GM18517 (cell line): ENCODE measurements around the gene RUBCN.

Experiments used
- ATAC-seq: cut with Tn5 transposase; IDR thresholded peaks from one replicate; pipeline ENCODE4 v1.9.1; 2021; ENCODE audit warnings: mild to moderate bottlenecking, moderate library complexity; ENCODE audit not compliant: unreplicated experiment

Gene RUBCN

DNA sequence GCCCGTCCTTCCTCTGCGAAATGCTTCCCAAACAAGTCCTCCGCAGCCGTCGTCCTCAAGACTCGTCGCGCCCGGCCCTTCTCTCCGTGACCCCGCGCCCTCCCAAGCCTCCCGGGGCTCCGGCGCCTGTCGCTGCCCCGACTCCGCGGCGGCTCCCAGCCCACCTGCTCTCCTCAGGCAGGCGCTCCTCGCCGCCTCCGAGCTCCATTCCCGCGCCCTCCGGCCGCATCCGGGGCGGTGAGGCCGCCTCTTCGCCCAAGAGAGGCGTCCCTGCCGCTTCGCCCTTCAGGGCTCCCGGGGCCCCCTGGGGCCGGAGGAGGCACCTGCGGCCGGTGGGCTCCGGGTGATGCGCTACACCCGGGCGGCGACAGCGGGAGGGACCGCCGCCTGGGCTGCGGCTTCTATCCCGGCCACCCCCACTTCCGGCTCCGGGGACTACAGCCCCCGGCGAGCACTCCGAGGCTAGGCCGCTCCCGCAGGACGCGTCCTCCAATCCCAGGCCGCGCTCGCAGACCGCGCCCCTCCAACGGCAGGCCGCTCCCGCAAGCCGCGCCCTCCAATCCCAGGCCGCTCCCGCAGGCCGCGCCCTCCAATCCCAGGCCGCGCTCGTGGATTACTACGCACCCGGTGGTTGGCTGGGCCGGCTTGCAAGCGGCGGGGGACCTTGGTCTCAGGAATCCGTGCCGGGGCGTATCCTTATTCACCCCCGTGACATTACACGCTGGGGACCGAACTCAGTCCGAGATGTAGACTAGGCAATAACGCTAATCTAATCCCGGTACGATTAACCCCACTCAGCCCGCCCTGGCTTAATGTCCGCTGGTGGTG lies at the start of gene RUBCN:
TSS of gene RUBCN (minus strand) at position 414 of the 828 bp plus-strand sequence. CDS start at position 229, 185 bp downstream.
- peak; percentile 77 for ATAC-seq

DNA sequence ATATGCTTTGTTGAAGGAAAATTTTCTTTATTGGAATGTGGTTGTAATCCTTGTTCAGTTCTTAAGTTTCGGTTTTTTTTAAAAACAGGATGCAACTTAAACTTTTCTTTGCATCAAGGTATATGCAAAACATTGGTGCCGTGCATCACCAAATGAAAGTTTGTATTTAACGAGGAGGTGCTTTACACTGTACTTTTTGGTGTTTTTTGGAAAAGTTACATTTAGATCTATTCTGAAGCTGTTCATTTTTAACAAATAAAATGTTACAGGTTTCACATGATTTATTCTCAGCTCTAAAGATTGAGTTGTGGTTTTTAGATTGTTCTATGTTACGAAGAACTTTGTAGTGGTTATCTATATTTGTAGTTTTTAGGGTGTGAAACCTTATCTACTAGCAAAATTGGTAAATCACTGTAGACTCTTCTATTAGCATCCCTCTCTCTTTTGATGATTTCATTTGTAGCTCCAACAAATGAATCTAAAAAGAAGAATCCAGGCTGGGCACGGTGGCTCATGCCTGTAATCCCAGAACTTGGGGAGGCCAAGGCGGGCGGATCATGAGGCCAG lies 47.4 kb upstream of the RUBCN start:
- no peak for ATAC-seq

DNA sequence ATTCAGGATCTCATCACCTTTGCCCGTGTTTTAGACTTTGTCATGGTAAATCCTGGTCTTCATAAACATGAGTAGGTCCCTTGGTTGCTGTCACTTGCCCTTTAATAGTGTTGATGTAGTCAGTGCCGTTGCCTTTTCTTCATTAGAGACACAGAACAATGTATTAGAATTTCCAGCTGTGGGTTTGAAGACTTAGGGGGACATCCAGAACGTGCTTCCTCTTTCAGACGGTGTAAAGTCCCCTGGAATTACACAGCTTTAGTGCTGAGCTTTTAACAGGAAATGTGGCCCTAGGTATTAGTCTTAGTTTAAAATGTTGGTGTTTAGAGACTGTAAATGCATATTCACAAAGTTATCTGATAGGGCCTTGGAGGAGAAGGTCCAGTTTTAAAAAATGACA lies 45.5 kb upstream of the RUBCN start:
- no peak for ATAC-seq

DNA sequence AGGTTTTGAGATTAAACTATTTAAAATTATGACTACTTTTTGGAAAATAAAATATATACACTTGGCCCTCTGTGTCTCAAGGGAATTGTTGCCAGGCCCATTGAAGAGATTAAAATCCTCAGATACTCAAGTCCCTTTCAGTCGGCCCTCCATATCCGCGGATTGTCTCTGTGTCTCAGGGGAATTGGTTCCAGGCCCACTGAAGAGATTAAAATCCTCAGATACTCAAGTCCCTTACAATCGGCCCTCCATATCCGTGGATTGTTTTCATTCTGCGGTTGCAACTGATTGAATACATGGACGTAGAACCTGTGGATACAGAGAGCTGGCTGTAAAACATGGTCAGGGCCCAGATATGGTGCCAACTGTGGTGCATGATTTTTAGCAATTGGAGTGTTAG lies 38.6 kb upstream of the RUBCN start:
- no peak for ATAC-seq

DNA sequence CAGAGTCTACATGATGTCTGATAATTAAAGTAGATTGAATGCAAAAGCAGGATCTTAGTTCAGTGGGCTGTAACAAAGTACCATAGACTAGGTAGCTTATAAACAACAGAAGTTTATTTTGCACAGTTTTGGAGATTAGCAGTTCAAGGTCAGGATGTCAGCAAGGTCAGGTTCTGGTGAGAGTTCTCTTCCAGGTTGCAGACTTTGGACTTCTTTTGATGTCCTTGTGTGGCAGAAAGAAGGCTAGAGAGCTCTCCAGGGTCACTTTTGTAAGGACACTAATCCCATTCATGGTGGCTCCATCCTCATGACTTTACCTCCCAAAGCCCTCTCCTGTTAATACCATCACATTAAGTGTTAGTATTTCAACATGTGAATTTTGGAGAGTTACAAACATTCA lies 25.1 kb upstream of the RUBCN start:
- ATAC-seq: no peak

DNA sequence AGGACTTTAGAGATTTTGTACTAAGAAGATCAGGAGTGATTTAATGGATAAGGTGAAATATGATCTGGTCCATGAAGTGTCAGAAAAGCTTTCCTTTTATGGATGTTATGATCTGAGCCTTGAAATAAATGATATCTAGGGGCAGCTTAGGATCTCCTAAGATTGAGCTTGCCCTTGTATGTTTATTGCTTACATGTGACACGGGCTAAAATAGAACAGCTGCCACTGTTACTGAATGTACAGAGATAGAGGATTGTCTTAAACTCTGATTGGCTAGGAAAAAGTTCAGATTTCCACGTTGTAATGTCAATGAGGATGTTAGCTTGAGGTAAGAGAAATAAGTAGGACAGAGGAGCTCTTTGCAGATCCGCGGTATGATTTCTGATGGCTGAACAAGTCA lies 21.8 kb upstream of the RUBCN start:
- ATAC-seq: no peak

DNA sequence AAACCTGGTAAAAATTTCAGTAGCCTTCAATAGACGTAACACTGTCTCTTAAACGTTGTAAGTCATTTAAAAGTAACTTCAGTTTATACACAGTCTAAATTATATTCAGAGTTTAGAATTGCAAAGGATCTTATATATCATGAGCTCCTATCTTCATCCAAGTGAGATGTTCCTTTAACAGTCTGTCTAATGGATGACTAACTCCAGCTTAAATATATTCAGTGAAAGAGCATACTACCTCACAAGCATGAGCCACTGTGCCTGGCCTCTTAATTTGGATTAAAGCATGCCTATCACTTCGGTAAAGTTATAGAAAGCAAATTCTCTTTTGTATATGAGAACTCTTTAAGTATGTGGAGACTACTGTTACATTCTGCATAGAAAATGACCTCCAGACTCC lies 20.0 kb upstream of the RUBCN start:
- no peak for ATAC-seq

DNA sequence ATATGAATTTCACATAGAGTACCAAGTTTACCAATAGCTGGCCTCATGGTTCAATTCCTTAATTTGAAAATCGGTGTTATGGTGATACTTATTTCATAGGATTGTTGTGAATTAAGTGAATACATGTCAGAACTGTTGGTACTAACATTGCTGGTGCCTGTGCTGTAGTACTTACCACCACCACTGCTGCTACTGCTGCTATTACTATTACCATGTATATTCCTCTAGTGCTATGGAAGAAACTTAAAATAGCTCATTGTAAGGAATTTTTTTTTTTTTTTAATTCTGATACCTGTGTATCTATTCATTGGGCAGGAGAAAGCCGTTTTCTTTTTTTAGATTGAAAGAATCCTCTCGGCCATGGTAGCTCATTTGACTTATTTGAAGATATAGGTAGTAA lies 16.6 kb upstream of the RUBCN start:
- ATAC-seq: no peak

DNA sequence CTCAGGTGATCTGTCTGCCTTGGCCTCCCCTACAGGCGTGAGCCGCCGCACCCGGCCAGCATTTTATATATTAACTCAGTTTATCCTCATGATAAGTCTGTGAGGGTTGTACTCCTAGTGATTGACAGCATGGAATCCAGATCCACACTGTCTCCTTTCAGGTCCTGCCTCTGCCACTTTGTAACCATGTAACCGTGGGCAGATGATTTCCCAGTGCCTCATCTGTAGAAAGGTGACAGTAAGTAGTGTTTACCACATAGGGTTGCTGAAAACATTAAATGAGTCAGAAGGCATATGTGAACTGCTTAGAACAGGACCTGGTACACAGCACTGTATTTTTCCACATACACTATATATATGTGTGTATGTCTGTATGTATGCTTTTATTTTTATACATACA lies 15.4 kb upstream of the RUBCN start:
- ATAC-seq: no peak

DNA sequence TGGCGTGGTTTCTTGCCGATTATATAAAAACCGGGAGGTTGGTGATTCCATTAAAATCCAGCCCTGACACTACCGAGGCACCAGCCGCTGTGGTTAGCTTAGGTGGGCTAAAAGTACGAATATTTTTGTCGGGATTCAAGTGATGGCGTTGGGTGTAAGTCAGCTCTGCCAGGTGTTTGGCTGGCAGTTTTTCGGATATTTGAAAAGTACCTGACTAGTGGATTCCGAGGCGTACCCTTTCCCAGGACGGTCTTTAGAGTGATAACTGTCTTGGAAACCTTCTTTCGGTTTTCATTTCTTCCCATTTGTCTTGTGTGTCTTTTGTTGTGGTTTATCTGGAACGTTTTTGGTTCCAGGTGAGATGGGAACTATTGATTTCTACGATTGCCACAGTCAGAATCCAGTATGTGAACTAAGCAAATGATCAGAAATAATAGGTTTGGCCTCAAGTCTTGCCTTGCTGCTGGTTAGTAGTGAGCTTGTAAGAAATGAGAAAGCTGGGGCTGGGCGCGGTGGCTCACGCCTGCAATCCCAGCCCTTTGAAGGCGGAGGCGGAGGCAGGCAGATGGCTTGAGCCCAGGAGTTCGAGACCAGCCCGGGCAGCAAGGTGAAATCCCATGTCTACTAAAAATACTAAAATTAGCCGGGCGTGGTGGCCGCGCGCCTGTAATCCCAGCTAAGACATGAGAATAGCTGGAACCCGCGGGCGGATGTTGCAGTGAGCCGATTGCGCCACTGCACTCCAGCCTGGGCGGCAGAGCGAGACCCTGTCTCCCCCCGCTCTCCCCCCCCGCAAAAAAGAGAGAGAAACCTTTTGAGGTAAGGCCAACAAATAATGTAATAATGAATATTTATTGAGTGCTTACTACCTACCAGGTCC lies 14.4 kb upstream of the RUBCN start:
- no peak for ATAC-seq

DNA sequence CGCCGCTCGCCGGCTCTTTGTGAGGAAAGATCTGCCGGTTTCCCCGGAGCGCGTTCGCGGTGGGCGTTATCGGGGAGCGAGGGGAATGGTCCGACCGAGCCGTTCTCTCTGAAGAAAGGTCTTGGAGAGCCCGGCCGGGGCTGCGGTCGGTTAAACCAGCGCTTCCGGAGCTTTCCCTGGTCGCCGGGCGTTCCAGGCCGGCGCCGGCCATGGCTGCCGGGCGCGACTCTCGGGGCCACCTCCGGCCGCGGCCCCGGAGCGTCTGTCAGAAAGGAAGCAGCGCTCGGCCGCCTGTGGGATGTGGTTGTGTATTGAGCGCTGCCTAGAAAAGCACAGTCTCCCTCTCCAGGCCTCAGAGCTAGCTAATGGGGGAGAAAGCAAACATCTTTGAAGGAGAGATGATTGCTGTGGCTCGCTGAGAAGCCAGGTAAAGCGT lies 13.7 kb upstream of the RUBCN start:
- peak; percentile 33 for ATAC-seq

DNA sequence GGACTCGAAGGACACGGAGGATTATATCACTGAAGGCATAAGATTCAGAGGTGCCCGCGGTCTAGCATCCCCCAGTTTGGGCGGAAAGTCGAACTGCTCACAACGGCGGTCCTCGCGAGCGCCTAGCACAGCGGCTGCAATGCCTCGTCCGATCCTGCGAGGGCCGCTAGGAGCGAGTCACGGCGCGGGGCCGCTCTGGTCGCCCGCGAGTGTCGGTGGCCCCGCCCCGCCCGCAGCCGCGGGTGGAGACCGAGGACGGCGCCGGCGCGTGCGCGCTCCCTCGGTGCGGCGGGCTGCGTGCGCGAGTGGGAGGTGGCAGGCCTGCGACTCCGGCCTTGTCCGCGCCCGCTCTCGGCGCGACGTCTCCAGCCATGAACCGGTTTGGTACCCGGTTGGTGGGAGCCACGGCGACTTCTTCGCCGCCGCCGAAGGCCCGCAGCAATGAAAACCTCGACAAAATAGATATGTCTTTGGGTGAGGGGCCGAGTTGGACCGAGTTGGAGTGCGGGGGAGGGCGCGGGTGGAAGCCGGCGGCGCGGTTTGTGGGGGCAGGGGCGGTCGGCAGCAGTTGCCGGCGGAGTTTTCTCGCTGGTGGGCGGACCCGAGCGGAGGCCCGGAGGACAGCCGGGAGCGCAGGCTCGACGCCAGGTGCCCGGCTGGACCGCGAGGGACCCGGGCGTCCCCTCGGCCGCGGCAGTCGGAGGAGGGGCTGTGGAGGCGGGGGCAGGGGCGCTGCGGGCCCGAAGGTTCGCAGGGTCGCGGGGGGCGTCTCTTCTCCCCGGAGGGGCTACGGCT lies 13.1 kb upstream of the RUBCN start, which contains the start of gene FYTTD1:
TSS of gene FYTTD1 (plus strand) at position 283 of the 795 bp plus-strand sequence. CDS start at position 372, 89 bp downstream.
- ATAC-seq: peak; percentile 67

DNA sequence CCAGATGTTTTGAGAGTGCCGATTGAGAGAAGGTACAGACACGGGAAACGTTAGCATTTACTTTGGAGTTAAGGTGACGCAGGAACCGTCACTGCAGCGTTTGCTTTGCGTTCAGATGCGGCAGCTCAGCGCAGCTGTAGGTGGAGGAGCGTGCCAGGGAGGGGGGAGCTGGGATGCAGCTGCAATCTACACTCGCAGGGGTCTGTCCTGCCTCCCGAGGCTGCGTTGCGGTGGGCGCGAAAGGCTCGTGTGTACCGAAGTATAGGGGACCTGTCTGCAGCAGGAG lies 12.6 kb upstream of the RUBCN start:
- ATAC-seq: peak; percentile 41

DNA sequence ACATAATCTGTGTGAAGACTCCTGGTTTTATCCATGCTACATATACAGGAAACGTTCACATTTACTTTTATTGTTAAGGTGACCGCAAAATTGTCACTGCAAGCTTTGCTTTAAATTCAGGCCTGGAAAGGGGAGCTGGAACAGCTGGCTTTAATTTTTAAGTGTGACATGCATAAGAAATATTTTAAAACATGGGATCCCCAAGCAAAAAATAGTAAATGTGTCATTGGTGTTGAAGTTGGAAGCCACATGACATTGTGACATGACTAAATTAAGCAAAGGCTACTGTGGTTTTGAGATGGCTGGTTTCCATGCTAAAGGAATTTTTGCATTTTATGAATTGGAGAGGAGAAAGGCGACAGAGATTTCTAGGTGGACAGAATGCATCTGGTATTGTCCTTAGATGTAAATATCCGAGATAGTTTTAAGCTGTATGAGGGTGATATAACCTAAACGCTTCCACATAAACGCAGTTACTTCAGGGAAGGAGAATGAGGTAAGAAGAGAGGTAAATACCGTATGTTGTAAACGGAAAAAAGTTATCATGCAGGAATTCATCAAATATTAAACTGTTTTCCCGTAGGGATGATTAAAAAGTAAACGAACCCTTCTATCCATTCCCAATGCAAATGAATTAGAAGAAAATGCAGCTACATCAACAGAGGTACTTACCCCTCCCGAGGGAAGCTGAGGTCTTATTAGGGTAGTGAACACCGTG lies 12.1 kb upstream of the RUBCN start:
- no peak for ATAC-seq

DNA sequence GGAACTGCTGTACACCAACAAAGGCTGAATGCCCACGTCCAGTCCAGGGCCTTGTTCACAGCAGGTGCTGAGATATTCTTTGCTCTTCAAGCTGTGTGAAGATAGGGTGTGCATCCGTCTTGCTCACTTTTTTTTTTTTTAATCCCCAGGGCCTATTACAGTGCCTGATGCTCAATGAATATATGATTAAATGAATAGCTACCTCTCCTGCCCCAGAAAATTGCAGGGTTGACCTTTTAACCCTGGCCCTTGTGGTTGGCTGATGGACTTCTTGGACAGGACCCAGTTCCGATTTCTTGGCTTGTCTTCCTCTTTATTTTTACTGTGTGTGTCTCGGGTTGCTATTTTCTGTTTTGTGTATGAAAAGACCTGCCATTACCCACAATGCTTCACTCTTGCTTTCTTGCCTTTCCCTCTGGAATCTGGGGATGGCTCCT lies 10.1 kb upstream of the RUBCN start:
- ATAC-seq: no peak

DNA sequence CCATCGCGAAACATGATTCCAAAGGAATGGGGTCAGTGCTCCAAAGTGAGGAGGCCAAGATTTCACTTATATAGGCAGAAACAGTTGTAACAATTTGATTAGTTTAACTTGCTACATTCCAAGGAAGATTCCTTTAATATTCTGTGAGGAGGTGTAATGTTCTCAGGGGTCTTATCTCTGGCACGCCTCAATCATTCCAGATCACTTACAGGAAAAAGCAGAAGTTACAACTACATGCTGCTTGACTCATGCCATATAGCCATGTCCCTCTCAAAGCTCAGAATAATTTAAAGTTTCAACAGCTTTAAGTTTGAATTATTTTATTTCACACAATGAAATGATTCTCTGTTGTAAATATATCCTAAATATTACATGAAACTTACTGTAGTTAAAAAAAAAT lies 9.5 kb upstream of the RUBCN start:
- no peak for ATAC-seq

DNA sequence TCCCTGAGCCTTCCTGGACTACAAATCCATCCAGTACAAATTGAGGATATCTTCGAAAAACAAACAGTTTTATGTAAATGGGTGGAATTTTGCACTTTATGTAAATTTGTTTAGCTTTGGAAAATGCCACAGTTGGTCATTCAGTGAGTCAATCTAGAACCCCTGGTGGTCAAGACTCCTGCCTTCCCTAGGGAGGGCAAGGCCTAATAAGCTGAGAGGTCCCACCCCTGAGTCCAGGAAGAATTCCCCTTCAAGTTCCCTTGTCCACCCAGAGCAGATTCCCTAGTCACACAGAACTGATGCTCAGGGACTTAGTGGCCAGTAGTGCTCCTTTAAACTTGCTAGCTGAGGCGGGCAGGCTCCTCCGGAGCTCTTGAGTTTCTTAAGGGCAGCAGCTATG lies 6.1 kb upstream of the RUBCN start:
- no peak for ATAC-seq

DNA sequence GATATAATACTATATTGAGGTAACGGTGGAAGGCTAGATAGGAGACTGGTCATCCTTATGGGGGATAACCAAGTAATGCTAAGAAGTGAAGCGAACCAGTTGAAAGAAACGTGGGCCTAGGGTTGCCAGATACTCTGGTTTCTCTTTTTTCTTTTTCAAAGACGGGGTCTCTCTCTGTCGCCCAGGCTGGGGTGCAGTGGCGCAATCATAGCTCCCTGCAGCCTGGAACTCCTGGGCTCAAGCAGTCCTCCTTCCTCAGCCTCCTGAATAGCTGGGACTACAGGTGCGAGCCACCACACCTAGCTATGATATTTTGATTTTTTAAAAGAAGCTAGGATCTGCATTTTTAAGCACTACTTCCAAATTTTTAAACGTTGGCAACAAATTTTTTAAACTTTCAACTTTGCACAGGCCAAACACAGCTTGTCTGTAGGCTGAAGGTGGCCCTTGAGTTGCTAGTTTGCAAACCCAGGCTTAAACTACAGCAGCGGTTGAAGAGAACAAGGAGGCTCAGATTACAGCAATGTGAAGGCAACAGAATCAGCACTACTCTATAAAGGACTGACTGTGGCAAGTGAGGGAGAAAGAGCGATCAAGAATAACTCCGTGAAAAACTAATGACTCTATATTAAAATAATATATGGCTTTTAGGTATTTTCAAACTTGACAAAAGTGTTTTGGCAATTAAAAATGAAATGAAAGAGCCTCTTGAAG lies 1.2 kb upstream of the RUBCN start:
- ATAC-seq: no peak

DNA sequence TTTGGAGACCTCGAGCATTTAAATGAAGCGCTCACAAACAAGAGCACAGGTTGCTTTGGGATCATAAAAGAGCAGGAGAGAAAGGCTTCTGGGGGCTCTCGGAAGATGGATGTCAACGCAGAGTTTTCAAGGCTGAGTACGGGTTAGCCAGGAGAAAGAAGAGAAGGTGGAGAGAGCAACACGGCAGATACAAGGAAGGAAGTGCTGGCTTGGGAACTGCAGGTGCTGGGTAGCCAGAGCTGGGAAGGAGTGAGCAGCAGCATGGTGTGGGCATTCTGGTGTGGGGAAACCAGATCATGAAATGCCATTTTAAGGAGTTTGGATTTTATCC lies 580 bp upstream of the RUBCN start:
- ATAC-seq: no peak

DNA sequence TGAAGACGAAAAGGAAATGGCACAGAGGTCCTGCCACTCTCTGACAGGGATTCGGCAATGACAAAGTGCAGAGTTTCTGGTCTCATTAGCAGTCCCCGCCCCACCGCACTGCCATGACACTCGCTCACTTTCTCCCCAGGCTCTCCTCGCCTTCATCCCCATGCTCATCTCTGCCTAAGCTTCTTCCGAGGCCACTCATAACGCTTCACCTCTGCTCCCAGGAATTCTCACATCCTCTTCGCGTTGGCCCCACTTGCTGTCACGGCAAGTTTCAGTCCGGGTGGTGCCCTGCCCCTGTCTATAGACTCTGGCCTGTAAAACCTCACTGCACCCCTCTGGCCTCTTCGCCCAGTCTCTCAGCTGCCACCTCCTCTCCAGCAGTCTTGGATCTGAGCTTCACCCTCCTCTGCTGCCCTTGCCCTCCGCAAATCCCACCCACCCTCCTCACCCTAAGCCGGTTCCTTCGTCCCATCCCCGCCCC lies 654 bp downstream of the RUBCN start:
- ATAC-seq: no peak
